ENCODE data around the gene ARMCX5.

DNA sequence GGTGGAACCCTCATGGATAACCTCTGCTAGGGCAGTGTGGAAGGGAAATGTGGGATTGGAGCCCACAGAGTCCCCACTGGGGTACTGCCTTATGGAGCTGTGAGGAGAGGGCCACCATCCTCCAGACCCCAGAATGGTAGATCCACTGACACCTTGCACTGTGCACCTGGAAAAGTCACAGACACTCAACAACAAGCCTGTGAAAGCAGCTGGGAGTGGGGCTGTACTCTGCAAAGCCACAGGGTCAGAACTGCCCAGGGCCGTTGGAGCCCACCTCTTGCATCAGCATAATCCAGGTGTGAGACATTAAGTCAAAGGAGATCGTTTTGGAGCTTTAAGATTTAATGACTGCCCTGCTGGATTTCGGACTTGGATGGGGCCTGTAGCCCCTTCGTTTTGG, 11.6 kb downstream of the ARMCX5 start:
- TF ChIP-seq ZNF263 (CRISPR knock-in tag; IDR thresholded peaks at IDR 0.05; ENCODE audit: low read depth) (no peak), CTCF (IDR thresholded peaks at IDR 0.05) (no peak), RORB (CRISPR knock-in tag; IDR thresholded peaks at IDR 0.05) (no peak), KAT7 (CRISPR knock-in tag; IDR thresholded peaks at IDR 0.05; ENCODE audit: borderline replicate concordance) (no peak), SP1 (CRISPR knock-in tag; conservative IDR thresholded peaks at IDR 0.05) (no peak), OVOL2 (CRISPR knock-in tag; IDR thresholded peaks at IDR 0.05; ENCODE audit: borderline replicate concordance) (no peak), SMAD4 (CRISPR knock-in tag; IDR thresholded peaks at IDR 0.05) (no peak), AFF4 (CRISPR knock-in tag; IDR thresholded peaks at IDR 0.05; ENCODE audit: borderline replicate concordance) (no peak), NR2C2 (CRISPR knock-in tag; IDR thresholded peaks at IDR 0.05) (no peak)
- TF ChIP-seq, protein P1, sequence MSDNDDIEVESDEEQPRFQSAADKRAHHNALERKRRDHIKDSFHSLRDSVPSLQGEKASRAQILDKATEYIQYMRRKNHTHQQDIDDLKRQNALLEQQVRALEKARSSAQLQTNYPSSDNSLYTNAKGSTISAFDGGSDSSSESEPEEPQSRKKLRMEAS (CRISPR knock-in tag; IDR thresholded peaks at IDR 0.05): no peak
- TF ChIP-seq, protein P2, sequence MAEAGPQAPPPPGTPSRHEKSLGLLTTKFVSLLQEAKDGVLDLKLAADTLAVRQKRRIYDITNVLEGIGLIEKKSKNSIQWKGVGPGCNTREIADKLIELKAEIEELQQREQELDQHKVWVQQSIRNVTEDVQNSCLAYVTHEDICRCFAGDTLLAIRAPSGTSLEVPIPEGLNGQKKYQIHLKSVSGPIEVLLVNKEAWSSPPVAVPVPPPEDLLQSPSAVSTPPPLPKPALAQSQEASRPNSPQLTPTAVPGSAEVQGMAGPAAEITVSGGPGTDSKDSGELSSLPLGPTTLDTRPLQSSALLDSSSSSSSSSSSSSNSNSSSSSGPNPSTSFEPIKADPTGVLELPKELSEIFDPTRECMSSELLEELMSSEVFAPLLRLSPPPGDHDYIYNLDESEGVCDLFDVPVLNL (CRISPR knock-in tag; IDR thresholded peaks at IDR 0.05; ENCODE audit: borderline replicate concordance, low read depth): no peak
